BLaER1 treated with 17β-estradiol and CSF1 and Interleukin-3, amounts not matched to agents 10 nM and 100 nM (cell line): Measurements from ENCODE around the gene DBNDD1.
A peak's percentile ranks its signal among the peaks of the same experiment; 100 is the strongest.
"Not testable (repeated sequence)": the region's sequence is repeated elsewhere in the genome, so short reads cannot be mapped to it uniquely, and the experiment has no call there.

Experiments used
- H3K27ac ChIP-seq, 11 experiments: shearing (Covaris generic); formaldehyde crosslinking; 2 replicates each; pipeline ENCODE4 v1.8.1; 2022
- H3K27me3 ChIP-seq, 11 experiments: shearing (Covaris generic); formaldehyde crosslinking; 2 replicates each; pipeline ENCODE4 v1.8.1; 2022
- H3K36me3 ChIP-seq, 11 experiments: shearing (Covaris generic); formaldehyde crosslinking; 2 replicates each; pipeline ENCODE4 v1.8.1; 2022
- H3K4me1 ChIP-seq, 10 experiments: shearing (Covaris generic); formaldehyde crosslinking; 2 replicates each; pipeline ENCODE4 v1.8.1; 2022
- H3K4me2 ChIP-seq, 11 experiments: shearing (Covaris generic); formaldehyde crosslinking; 2 replicates each; pipeline ENCODE4 v1.8.1; 2022
- H3K4me3 ChIP-seq, 10 experiments: shearing (Covaris generic); formaldehyde crosslinking; 2 replicates each; pipeline ENCODE4 v1.8.1; 2022
- H3K9ac ChIP-seq, 11 experiments: shearing (Covaris generic); formaldehyde crosslinking; 2 replicates each; pipeline ENCODE4 v1.8.1; 2022
- H3K9me3 ChIP-seq, 11 experiments: shearing (Covaris generic); formaldehyde crosslinking; replicated peaks in 1 of 11; 2 replicates each; pipeline ENCODE4 v1.8.1; 2022
- H4K20me1 ChIP-seq, 11 experiments: shearing (Covaris generic); formaldehyde crosslinking; 2 replicates each; pipeline ENCODE4 v1.8.1; 2022
- Cebpa-rat ChIP-seq, 11 experiments: shearing (Covaris generic); IDR thresholded peaks; 2 replicates each; pipeline ENCODE4 v1.8.1; 2022

The DBNDD1 gene

GRCh38 chr16:89971495-89972243, 47.6 kb downstream of the DBNDD1 start:
- peaks cover 48 to 78% (median 56%) of the 10 kb centered on the region in 10 experiments for H3K4me1 ChIP-seq
- peak overlapping the region; percentile 86 to 99 (median 94) for H3K9ac ChIP-seq
- peak overlapping the region; percentile 81 to 99 (median 88) for H3K4me3 ChIP-seq
- H3K36me3 ChIP-seq = peaks cover 2 to 31% (median 21%) of the 10 kb centered on the region in 11 experiments; a peak in 15 of 22 replicates
- H3K27ac ChIP-seq = peak overlapping the region; percentile 75 to 97 (median 94)
- peaks cover 0 to 67% (median 46%) of the 10 kb centered on the region in 11 experiments; a peak in 19 of 22 replicates for H4K20me1 ChIP-seq
- no peak for TF ChIP-seq Cebpa-rat (IDR thresholded peaks at IDR 0.05)
- H3K9me3 ChIP-seq = no peaks in the 10 kb centered on the region; a peak in 3 of 22 replicates
- H3K4me2 ChIP-seq = peak overlapping the region; percentile 91 to 100 (median 98)
- H3K27me3 ChIP-seq = no peaks in the 10 kb centered on the region

- Histone ChIP-seq H3K27me3 (no peaks in the 10 kb centered on the region), H3K27ac (peak overlapping the region in 7 of 11 experiments; percentile 46 to 95 (median 58); a peak in 16 of 22 replicates), H3K4me3 (peak overlapping the region in 6 of 10 experiments; percentile 0 to 83 (median 27); a peak in 7 of 20 replicates), H3K4me1 (peaks cover 49 to 74% (median 55%) of the 10 kb centered on the region in 10 experiments), H4K20me1 (peaks cover 0 to 54% (median 28%) of the 10 kb centered on the region in 11 experiments; a peak in 19 of 22 replicates), H3K4me2 (peak overlapping the region; percentile 91 to 100 (median 98)), H3K9ac (peak overlapping the region in 9 of 11 experiments; percentile 4 to 50 (median 36); a peak in 13 of 22 replicates), H3K9me3 (no peaks in the 10 kb centered on the region; a peak in 3 of 22 replicates), H3K36me3 (peaks cover 4 to 37% (median 26%) of the 10 kb centered on the region in 11 experiments; a peak in 18 of 22 replicates)
- no peak for TF ChIP-seq Cebpa-rat (IDR thresholded peaks at IDR 0.05)
These were observed 49.4 kb downstream of the DBNDD1 start for GRCh38 chr16:89969741-89970410.

- not testable (repeated sequence) for H3K27ac ChIP-seq, H3K4me2 ChIP-seq, H3K27me3 ChIP-seq, H3K9me3 ChIP-seq, H3K4me3 ChIP-seq, H3K9ac ChIP-seq
- Histone ChIP-seq H3K36me3 (peaks cover 11 to 47% (median 31%) of the 10 kb centered on the region in 11 experiments; a peak in 21 of 22 replicates), H3K4me1 (peaks cover 35 to 56% (median 42%) of the 10 kb centered on the region in 10 experiments), H4K20me1 (peaks cover 0 to 46% (median 14%) of the 10 kb centered on the region in 11 experiments; a peak in 15 of 22 replicates)
These were observed 51.2 kb downstream of the DBNDD1 start for GRCh38 chr16:89968074-89968473.

- H3K27me3 ChIP-seq, H3K9me3 ChIP-seq, H3K27ac ChIP-seq, H3K9ac ChIP-seq, H3K4me3 ChIP-seq: not testable (repeated sequence)
- Histone ChIP-seq H3K4me1 (peaks cover 35 to 56% (median 42%) of the 10 kb centered on the region in 10 experiments), H3K4me2 (peak overlapping the region in 1 of 11 experiments; percentile 12; a peak in 1 of 22 replicates), H4K20me1 (peaks cover 0 to 51% (median 14%) of the 10 kb centered on the region in 11 experiments; a peak in 15 of 22 replicates), H3K36me3 (peaks cover 11 to 53% (median 31%) of the 10 kb centered on the region in 11 experiments; a peak in 21 of 22 replicates)
These were observed 51.8 kb downstream of the DBNDD1 start for GRCh38 chr16:89967436-89967835.

GRCh38 chr16:89966756-89967155, 52.5 kb downstream of the DBNDD1 start:
- Histone ChIP-seq H3K4me2 (peak overlapping the region in 1 of 11 experiments; percentile 12; a peak in 2 of 22 replicates), H3K27ac (no peak overlapping the region), H3K36me3 (peaks cover 11 to 58% (median 36%) of the 10 kb centered on the region in 11 experiments; a peak in 21 of 22 replicates), H3K9ac (no peak overlapping the region), H3K4me1 (peaks cover 30 to 52% (median 38%) of the 10 kb centered on the region in 10 experiments), H4K20me1 (peaks cover 0 to 51% (median 14%) of the 10 kb centered on the region in 11 experiments; a peak in 15 of 22 replicates), H3K27me3 (no peaks in the 10 kb centered on the region), H3K4me3 (no peak overlapping the region), H3K9me3 (no peaks in the 10 kb centered on the region; a peak in 3 of 22 replicates)
- TF ChIP-seq Cebpa-rat (IDR thresholded peaks at IDR 0.05) = no peak

GRCh38 chr16:89965447-89966225, 53.6 kb downstream of the DBNDD1 start:
- peaks cover 18 to 69% (median 47%) of the 10 kb centered on the region in 11 experiments; a peak in 21 of 22 replicates for H3K36me3 ChIP-seq
- H3K9ac ChIP-seq = no peak overlapping the region
- TF ChIP-seq Cebpa-rat (IDR thresholded peaks at IDR 0.05) = no peak
- H3K4me1 ChIP-seq = peaks cover 19 to 40% (median 26%) of the 10 kb centered on the region in 10 experiments
- no peaks in the 10 kb centered on the region for H3K9me3 ChIP-seq
- H3K27me3 ChIP-seq = no peaks in the 10 kb centered on the region
- no peak overlapping the region for H3K4me2 ChIP-seq
- peaks cover 0 to 51% (median 14%) of the 10 kb centered on the region in 11 experiments; a peak in 15 of 22 replicates for H4K20me1 ChIP-seq
- H3K27ac ChIP-seq = no peak overlapping the region
- H3K4me3 ChIP-seq = no peak overlapping the region

- Histone ChIP-seq H3K4me3 (no peak overlapping the region), H3K4me2 (no peak overlapping the region), H3K9ac (no peak overlapping the region; a peak in 1 of 22 replicates), H4K20me1 (peaks cover 0 to 48% (median 11%) of the 10 kb centered on the region in 11 experiments; a peak in 13 of 22 replicates), H3K36me3 (peaks cover 18 to 81% (median 54%) of the 10 kb centered on the region in 11 experiments; a peak in 21 of 22 replicates), H3K27me3 (no peaks in the 10 kb centered on the region), H3K9me3 (no peaks in the 10 kb centered on the region), H3K4me1 (peaks cover 4 to 26% (median 13%) of the 10 kb centered on the region in 10 experiments), H3K27ac (no peak overlapping the region)
- TF ChIP-seq Cebpa-rat (IDR thresholded peaks at IDR 0.05) = no peak
These were observed 55.1 kb downstream of the DBNDD1 start for GRCh38 chr16:89964201-89964600.
